ENCODE measurements around the gene GRID1. TPM values are rescaled to one million over a fixed set of nuclear protein-coding genes. Genes with fewer than 3 reads are reported as not detected.

Gene GRID1
- total and polyA plus RNA-seq, 2 experiments from 2014 or later, result not detected

DNA sequence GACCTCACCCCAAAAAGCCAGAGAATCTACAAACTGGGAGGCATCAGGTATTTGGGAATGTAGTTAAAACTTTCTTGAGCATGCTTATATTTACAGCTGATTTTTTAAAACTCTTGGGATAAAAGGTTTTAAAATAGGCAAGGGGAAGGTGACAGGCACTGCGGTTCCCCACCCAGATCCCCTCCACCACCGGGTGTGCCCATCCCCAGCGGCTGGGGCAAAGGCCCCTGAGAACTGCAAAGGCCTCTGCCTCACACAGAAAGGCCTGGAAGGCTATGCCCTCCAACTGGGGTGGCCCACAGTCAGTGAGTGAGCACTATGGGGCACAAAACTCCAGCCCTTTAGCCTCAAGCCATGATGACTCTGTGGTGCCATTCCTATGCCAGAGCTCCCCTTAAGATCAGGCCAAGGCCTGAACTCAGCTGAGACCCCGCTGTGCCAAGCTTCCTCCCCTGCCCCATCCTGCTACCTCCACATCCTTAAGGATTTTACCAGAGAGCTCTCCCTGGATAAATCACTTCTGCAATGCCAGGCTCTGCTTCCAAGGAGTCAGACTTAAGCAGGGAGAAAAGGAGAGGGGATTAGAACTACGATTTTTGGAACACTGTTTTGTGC lies 299.1 kb downstream of the GRID1 start:
- H4K20me1 ChIP-seq (ENCODE audit: insufficient read depth), result no peaks in the 10 kb centered on the region
- no peak for DNase-seq
- H3K9ac ChIP-seq, result no peak overlapping the region
- in situ Hi-C loops (cut with MboI), result no loop called here
- H3K4me2 ChIP-seq (ENCODE audit: unreplicated experiment), result no peak overlapping the region
- H2AFZ ChIP-seq, result no peak overlapping the region
- no peak for TF ChIP-seq EZH2 (IDR thresholded peaks at IDR 0.05; ENCODE audit: insufficient read depth, poor library complexity, severe bottlenecking)
- TF ChIP-seq EZH2phosphoT487 (IDR thresholded peaks at IDR 0.05; ENCODE audit: insufficient read depth, low read depth), result no peak
- H3K79me2 ChIP-seq (ENCODE audit: insufficient read depth), result no peaks in the 10 kb centered on the region
- no peaks in the 10 kb centered on the region for H3K27me3 ChIP-seq (replicated peaks; ENCODE audit: insufficient read depth)
- H3K9me2 ChIP-seq (ENCODE audit: insufficient read depth), result no peaks in the 10 kb centered on the region
- no peak overlapping the region for H3K4me3 ChIP-seq
- H3K9me3 ChIP-seq (ENCODE audit: low read depth), result no peaks in the 10 kb centered on the region
- H3K4me1 ChIP-seq (ENCODE audit: insufficient read depth), result no peaks in the 10 kb centered on the region
- no peak overlapping the region for H3K27ac ChIP-seq
- H3F3A ChIP-seq (ENCODE audit: insufficient read depth), result no peaks in the 10 kb centered on the region
- 23 to 25% methylated on average over 5 of the region's 5 CpGs for WGBS, 2 experiments (ENCODE audit: low coverage in 1 of 2, low lambda C conversion rate in 2 of 2, missing lambda C conversion rate in 2 of 2)
- H3K36me3 ChIP-seq (ENCODE audit: low read depth), result no peaks in the 10 kb centered on the region

DNA sequence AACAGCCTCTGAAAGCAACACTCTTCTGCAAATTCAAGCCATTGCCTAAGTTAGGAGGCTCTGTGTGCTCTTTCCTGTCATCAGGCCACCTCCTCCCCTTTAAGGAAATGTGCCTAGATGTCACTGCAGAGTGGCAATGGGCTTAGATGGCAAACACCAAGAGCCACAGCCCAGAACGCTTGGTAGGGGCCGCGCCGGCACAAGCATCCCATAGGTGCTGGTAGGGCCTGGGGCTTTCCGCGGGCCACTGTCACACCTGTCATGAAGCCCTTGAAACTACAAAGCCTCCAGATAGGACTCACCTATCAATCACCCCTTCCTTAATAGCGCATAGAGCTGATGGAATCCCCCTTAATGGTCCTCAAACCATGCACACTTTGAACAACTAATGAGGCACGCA lies 299.9 kb downstream of the GRID1 start:
- H3F3A ChIP-seq (ENCODE audit: insufficient read depth), result no peaks in the 10 kb centered on the region
- no peaks in the 10 kb centered on the region for H3K9me3 ChIP-seq (ENCODE audit: low read depth)
- no peak overlapping the region for H3K4me3 ChIP-seq
- no peak overlapping the region for H3K27ac ChIP-seq
- no peaks in the 10 kb centered on the region for H4K20me1 ChIP-seq (ENCODE audit: insufficient read depth)
- in situ Hi-C loops (cut with MboI), result no loop called here
- 68 to 81% methylated on average over 8 of the region's 8 CpGs for WGBS, 2 experiments (ENCODE audit: low coverage in 1 of 2, low lambda C conversion rate in 2 of 2, missing lambda C conversion rate in 2 of 2)
- TF ChIP-seq EZH2phosphoT487 (IDR thresholded peaks at IDR 0.05; ENCODE audit: insufficient read depth, low read depth) (no peak), EZH2 (IDR thresholded peaks at IDR 0.05; ENCODE audit: insufficient read depth, poor library complexity, severe bottlenecking) (no peak)
- H3K27me3 ChIP-seq (replicated peaks; ENCODE audit: insufficient read depth), result no peaks in the 10 kb centered on the region
- no peak overlapping the region for H2AFZ ChIP-seq
- no peaks in the 10 kb centered on the region for H3K9me2 ChIP-seq (ENCODE audit: insufficient read depth)
- H3K4me1 ChIP-seq (ENCODE audit: insufficient read depth), result no peaks in the 10 kb centered on the region
- H3K4me2 ChIP-seq (ENCODE audit: unreplicated experiment), result no peak overlapping the region
- H3K36me3 ChIP-seq (ENCODE audit: low read depth), result no peaks in the 10 kb centered on the region
- H3K79me2 ChIP-seq (ENCODE audit: insufficient read depth), result no peaks in the 10 kb centered on the region
- DNase-seq, result no peak
- no peak overlapping the region for H3K9ac ChIP-seq

- Histone ChIP-seq H3K27me3 (replicated peaks; ENCODE audit: insufficient read depth) (no peaks in the 10 kb centered on the region), H3F3A (ENCODE audit: insufficient read depth) (no peaks in the 10 kb centered on the region), H2AFZ (no peak overlapping the region), H3K27ac (no peak overlapping the region), H3K79me2 (ENCODE audit: insufficient read depth) (no peaks in the 10 kb centered on the region), H3K9me3 (ENCODE audit: low read depth) (no peaks in the 10 kb centered on the region), H3K4me3 (no peak overlapping the region), H4K20me1 (ENCODE audit: insufficient read depth) (no peaks in the 10 kb centered on the region), H3K4me2 (ENCODE audit: unreplicated experiment) (no peak overlapping the region), H3K4me1 (ENCODE audit: insufficient read depth) (no peaks in the 10 kb centered on the region), H3K36me3 (ENCODE audit: low read depth) (no peaks in the 10 kb centered on the region), H3K9ac (no peak overlapping the region), H3K9me2 (ENCODE audit: insufficient read depth) (no peaks in the 10 kb centered on the region)
- no peak for DNase-seq
- WGBS, 2 experiments (ENCODE audit: low coverage in 1 of 2, low lambda C conversion rate in 2 of 2, missing lambda C conversion rate in 2 of 2), result 15 to 18% methylated on average over 6 of the region's 6 CpGs
- no peak for TF ChIP-seq EZH2phosphoT487 (IDR thresholded peaks at IDR 0.05; ENCODE audit: insufficient read depth, low read depth)
- in situ Hi-C loops (cut with MboI), result no loop called here
Measured at GRCh38 chr10:86065711-86066251, 300.8 kb downstream of the GRID1 start.

GRCh38 chr10:86064931-86065662 lies 301.5 kb downstream of the GRID1 start:
- H3K9me3 ChIP-seq (ENCODE audit: low read depth), result no peaks in the 10 kb centered on the region
- H3K4me1 ChIP-seq (ENCODE audit: insufficient read depth), result no peaks in the 10 kb centered on the region
- no peaks in the 10 kb centered on the region for H3K27me3 ChIP-seq (replicated peaks; ENCODE audit: insufficient read depth)
- H3K4me3 ChIP-seq, result no peak overlapping the region
- H3K9ac ChIP-seq, result no peak overlapping the region
- no peak overlapping the region for H3K4me2 ChIP-seq (ENCODE audit: unreplicated experiment)
- H3K27ac ChIP-seq, result no peak overlapping the region
- no peaks in the 10 kb centered on the region for H3K9me2 ChIP-seq (ENCODE audit: insufficient read depth)
- no peak overlapping the region for H2AFZ ChIP-seq
- no peaks in the 10 kb centered on the region for H3K79me2 ChIP-seq (ENCODE audit: insufficient read depth)
- H3F3A ChIP-seq (ENCODE audit: insufficient read depth), result no peaks in the 10 kb centered on the region
- in situ Hi-C loops (cut with MboI), result no loop called here
- no peaks in the 10 kb centered on the region for H3K36me3 ChIP-seq (ENCODE audit: low read depth)
- H4K20me1 ChIP-seq (ENCODE audit: insufficient read depth), result no peaks in the 10 kb centered on the region
- WGBS, 2 experiments (ENCODE audit: low coverage in 1 of 2, low lambda C conversion rate in 2 of 2, missing lambda C conversion rate in 2 of 2), result 10 to 17% methylated on average over 5 of the region's 5 CpGs
- DNase-seq, result no peak
- TF ChIP-seq EZH2 (IDR thresholded peaks at IDR 0.05; ENCODE audit: insufficient read depth, poor library complexity, severe bottlenecking) (no peak), EZH2phosphoT487 (IDR thresholded peaks at IDR 0.05; ENCODE audit: insufficient read depth, low read depth) (no peak)
